ENCODE measurements around the gene ARL5A.

The ARL5A gene

DNA sequence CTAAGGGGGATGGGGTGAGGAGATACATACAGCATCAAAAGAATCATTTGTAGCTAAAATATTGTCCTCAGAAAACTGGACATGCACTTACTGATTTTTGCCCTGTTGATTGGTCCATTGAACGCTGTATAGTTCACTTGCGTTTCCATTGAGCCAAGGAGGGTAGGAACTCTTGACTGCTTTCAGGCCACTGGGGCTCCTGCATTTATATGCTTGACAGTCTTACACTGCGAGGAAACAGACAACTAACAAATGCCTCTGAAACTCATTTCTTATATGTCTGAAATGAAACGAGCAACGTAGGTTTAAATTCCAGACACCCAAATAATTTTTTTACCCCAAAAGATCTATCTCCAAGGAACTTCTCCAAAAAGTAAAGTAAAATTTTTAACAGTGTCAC lies 42.1 kb downstream of the ARL5A start:
- no peak for DNase-seq
- Histone ChIP-seq H3K36me3 (replicated peaks) (peaks cover 2% of the 10 kb centered on the region), H3K27me3 (replicated peaks) (no peaks in the 10 kb centered on the region), H3K27ac (no peak overlapping the region), H3K4me3 (ENCODE audit: low read depth, low read length) (no peak overlapping the region)
- in situ Hi-C loops (cut with HindIII; ENCODE audit: low pct_ligation_motif_present, low sequenced_read_pairs) = no loop called here
- no peak for TF ChIP-seq CTCF (IDR thresholded peaks at IDR 0.05; ENCODE audit: low read depth, low read length, missing control alignments)

DNA sequence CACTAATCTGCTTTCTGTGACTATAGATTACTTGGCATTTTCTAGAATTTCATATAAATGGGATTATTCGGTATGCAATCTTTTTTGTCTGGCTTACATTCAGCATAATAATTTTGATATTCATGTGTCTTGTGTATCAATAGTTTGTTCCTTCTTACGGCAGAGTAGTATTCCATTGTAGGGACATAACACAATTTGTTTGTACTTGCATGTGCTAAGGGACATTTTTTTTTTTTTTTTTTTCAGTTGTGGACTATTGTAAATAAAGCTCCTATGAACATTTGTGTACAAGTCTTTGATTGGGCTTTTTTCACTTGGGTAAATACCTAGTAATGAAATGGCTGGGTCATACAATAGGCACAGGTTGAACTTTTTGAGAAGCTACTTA lies 45.1 kb downstream of the ARL5A start:
- no peak for DNase-seq
- no peak overlapping the region for H3K27ac ChIP-seq
- H3K27me3 ChIP-seq (replicated peaks) = no peaks in the 10 kb centered on the region
- in situ Hi-C loops (cut with HindIII; ENCODE audit: low pct_ligation_motif_present, low sequenced_read_pairs) = no loop called here
- peaks cover 2% of the 10 kb centered on the region for H3K36me3 ChIP-seq (replicated peaks)
- no peak for TF ChIP-seq CTCF (IDR thresholded peaks at IDR 0.05; ENCODE audit: low read depth, low read length, missing control alignments)
- no peak overlapping the region for H3K4me3 ChIP-seq (ENCODE audit: low read depth, low read length)

- no peak overlapping the region for H3K4me3 ChIP-seq (ENCODE audit: low read depth, low read length)
- in situ Hi-C loops (cut with HindIII; ENCODE audit: low pct_ligation_motif_present, low sequenced_read_pairs) = no loop called here
- no peak for DNase-seq
These were observed 45.7 kb downstream of the ARL5A start for GRCh38 chr2:151782378-151783132.

GRCh38 chr2:151781642-151782041 lies 46.6 kb downstream of the ARL5A start:
- no peak for DNase-seq
- in situ Hi-C loops (cut with HindIII; ENCODE audit: low pct_ligation_motif_present, low sequenced_read_pairs) = no loop called here
- H3K27me3 ChIP-seq (replicated peaks) = no peaks in the 10 kb centered on the region
- H3K27ac ChIP-seq = no peak overlapping the region
- no peak overlapping the region for H3K4me3 ChIP-seq (ENCODE audit: low read depth, low read length)
- peaks cover 6% of the 10 kb centered on the region for H3K36me3 ChIP-seq (replicated peaks)
- no peak for TF ChIP-seq CTCF (IDR thresholded peaks at IDR 0.05; ENCODE audit: low read depth, low read length, missing control alignments)

More at GRCh38 chr2:151782378-151783132, 45.7 kb downstream of the ARL5A start:
- Histone ChIP-seq H3K27me3 (replicated peaks) (no peaks in the 10 kb centered on the region), H3K36me3 (replicated peaks) (peaks cover 2% of the 10 kb centered on the region), H3K27ac (no peak overlapping the region)
- TF ChIP-seq CTCF (IDR thresholded peaks at IDR 0.05; ENCODE audit: low read depth, low read length, missing control alignments) = no peak

- in situ Hi-C loops (cut with HindIII; ENCODE audit: low pct_ligation_motif_present, low sequenced_read_pairs) = no loop called here
- no peak for TF ChIP-seq CTCF (IDR thresholded peaks at IDR 0.05; ENCODE audit: low read depth, low read length, missing control alignments)
- no peak overlapping the region for H3K4me3 ChIP-seq (ENCODE audit: low read depth, low read length)
- DNase-seq = no peak
- H3K27me3 ChIP-seq (replicated peaks) = no peaks in the 10 kb centered on the region
- H3K36me3 ChIP-seq (replicated peaks) = peaks cover 6% of the 10 kb centered on the region
- H3K27ac ChIP-seq = no peak overlapping the region
These were observed 47.3 kb downstream of the ARL5A start for GRCh38 chr2:151780938-151781337.

GRCh38 chr2:151777935-151778334 lies 50.3 kb downstream of the ARL5A start:
- H3K4me3 ChIP-seq (ENCODE audit: low read depth, low read length) = no peak overlapping the region
- no peaks in the 10 kb centered on the region for H3K27me3 ChIP-seq (replicated peaks)
- no peak for DNase-seq
- TF ChIP-seq CTCF (IDR thresholded peaks at IDR 0.05; ENCODE audit: low read depth, low read length, missing control alignments) = no peak
- in situ Hi-C loops (cut with HindIII; ENCODE audit: low pct_ligation_motif_present, low sequenced_read_pairs) = no loop called here
- H3K27ac ChIP-seq = no peak overlapping the region
- H3K36me3 ChIP-seq (replicated peaks) = peaks cover 3% of the 10 kb centered on the region

All from brain microvascular endothelial cell (primary cell).